BLaER1 (cell line): ENCODE data around the gene CITED4.

Source experiments
- H3K27ac ChIP-seq: shearing (Covaris generic); formaldehyde crosslinking; 2 replicates; pipeline ENCODE4 v1.8.1; 2022
- H3K27me3 ChIP-seq: shearing (Covaris generic); formaldehyde crosslinking; 2 replicates; pipeline ENCODE4 v1.8.1; 2022
- H3K36me3 ChIP-seq: shearing (Covaris generic); formaldehyde crosslinking; 2 replicates; pipeline ENCODE4 v1.8.1; 2022
- H3K4me1 ChIP-seq: shearing (Covaris generic); formaldehyde crosslinking; 2 replicates; pipeline ENCODE4 v1.8.1; 2022
- H3K4me2 ChIP-seq: shearing (Covaris generic); formaldehyde crosslinking; 2 replicates; pipeline ENCODE4 v1.8.1; 2022
- H3K4me3 ChIP-seq: shearing (Covaris generic); formaldehyde crosslinking; 2 replicates; pipeline ENCODE4 v1.8.1; 2022
- H3K9ac ChIP-seq: shearing (Covaris generic); formaldehyde crosslinking; 2 replicates; pipeline ENCODE4 v1.8.1; 2022
- H3K9me3 ChIP-seq: shearing (Covaris generic); formaldehyde crosslinking; 2 replicates; pipeline ENCODE4 v1.8.1; 2022
- H4K20me1 ChIP-seq: shearing (Covaris generic); formaldehyde crosslinking; 2 replicates; pipeline ENCODE4 v1.8.1; 2022
- Cebpa-rat ChIP-seq: shearing (Covaris generic); IDR thresholded peaks from 2 replicates; pipeline ENCODE4 v1.8.1; 2022

Gene CITED4

GRCh38 chr1:40838980-40839942 is 22.9 kb downstream of the CITED4 start:
- Histone ChIP-seq H3K4me2 (peak overlapping the region; percentile 76), H3K4me3 (no peak overlapping the region), H3K27ac (no peak overlapping the region), H3K27me3 (no peaks in the 10 kb centered on the region), H3K36me3 (0 out of 2 replicates have a peak, but pooled peaks cover 6% of the 10 kb centered on the region), H3K4me1 (peaks cover 62% of the 10 kb centered on the region), H3K9ac (no peak overlapping the region), H3K9me3 (no peaks in the 10 kb centered on the region), H4K20me1 (no peaks in the 10 kb centered on the region)
- TF ChIP-seq Cebpa-rat = no peak

GRCh38 chr1:40838045-40838979 is 23.9 kb downstream of the CITED4 start:
- Histone ChIP-seq H3K4me1 (peaks cover 52% of the 10 kb centered on the region), H4K20me1 (no peaks in the 10 kb centered on the region), H3K27me3 (no peaks in the 10 kb centered on the region), H3K27ac (no peak overlapping the region), H3K4me2 (peak overlapping the region; percentile 76), H3K36me3 (0 out of 2 replicates have a peak, but pooled peaks cover 6% of the 10 kb centered on the region), H3K9ac (no peak overlapping the region), H3K9me3 (no peaks in the 10 kb centered on the region), H3K4me3 (no peak overlapping the region)
- no peak for TF ChIP-seq Cebpa-rat

GRCh38 chr1:40837601-40838000 is 24.6 kb downstream of the CITED4 start:
- H3K9ac ChIP-seq = no peak overlapping the region
- H3K27me3 ChIP-seq = no peaks in the 10 kb centered on the region
- H4K20me1 ChIP-seq = no peaks in the 10 kb centered on the region
- H3K4me3 ChIP-seq = no peak overlapping the region
- H3K4me2 ChIP-seq = no peak overlapping the region
- 0 out of 2 replicates have a peak, but pooled peaks cover 6% of the 10 kb centered on the region for H3K36me3 ChIP-seq
- H3K27ac ChIP-seq = no peak overlapping the region
- no peak for TF ChIP-seq Cebpa-rat
- peaks cover 45% of the 10 kb centered on the region for H3K4me1 ChIP-seq
- no peaks in the 10 kb centered on the region for H3K9me3 ChIP-seq

GRCh38 chr1:40836283-40836682 is 25.9 kb downstream of the CITED4 start:
- Histone ChIP-seq H4K20me1 (no peaks in the 10 kb centered on the region), H3K4me3 (no peak overlapping the region), H3K4me1 (peaks cover 32% of the 10 kb centered on the region), H3K27me3 (no peaks in the 10 kb centered on the region), H3K9ac (no peak overlapping the region), H3K27ac (no peak overlapping the region), H3K9me3 (no peaks in the 10 kb centered on the region), H3K36me3 (0 out of 2 replicates have a peak, but pooled peaks cover 6% of the 10 kb centered on the region), H3K4me2 (no peak overlapping the region)
- TF ChIP-seq Cebpa-rat = no peak

GRCh38 chr1:40834968-40835545 is 27.1 kb downstream of the CITED4 start:
- Histone ChIP-seq H3K4me1 (peaks cover 20% of the 10 kb centered on the region), H3K9ac (no peak overlapping the region), H4K20me1 (no peaks in the 10 kb centered on the region), H3K4me2 (no peak overlapping the region), H3K4me3 (no peak overlapping the region), H3K27ac (no peak overlapping the region), H3K27me3 (no peaks in the 10 kb centered on the region), H3K9me3 (no peaks in the 10 kb centered on the region), H3K36me3 (0 out of 2 replicates have a peak, but pooled peaks cover 6% of the 10 kb centered on the region)
- TF ChIP-seq Cebpa-rat = no peak

- no peak for TF ChIP-seq Cebpa-rat
- no peak overlapping the region for H3K27ac ChIP-seq
- H3K4me1 ChIP-seq = peaks cover 9% of the 10 kb centered on the region
- H3K4me3 ChIP-seq = no peak overlapping the region
- no peaks in the 10 kb centered on the region for H3K9me3 ChIP-seq
- 0 out of 2 replicates have a peak, but pooled peaks cover 6% of the 10 kb centered on the region for H3K36me3 ChIP-seq
- no peaks in the 10 kb centered on the region for H3K27me3 ChIP-seq
- no peak overlapping the region for H3K9ac ChIP-seq
- no peak overlapping the region for H3K4me2 ChIP-seq
- no peaks in the 10 kb centered on the region for H4K20me1 ChIP-seq
Observed at GRCh38 chr1:40833979-40834378, 28.2 kb downstream of the CITED4 start.

- H3K4me1 ChIP-seq = peaks cover 15% of the 10 kb centered on the region
- H3K9me3 ChIP-seq = no peaks in the 10 kb centered on the region
- no peak overlapping the region for H3K4me2 ChIP-seq
- no peaks in the 10 kb centered on the region for H3K36me3 ChIP-seq
- H3K4me3 ChIP-seq = no peak overlapping the region
- no peaks in the 10 kb centered on the region for H4K20me1 ChIP-seq
- TF ChIP-seq Cebpa-rat = no peak
- no peak overlapping the region for H3K27ac ChIP-seq
- no peak overlapping the region for H3K9ac ChIP-seq
- no peaks in the 10 kb centered on the region for H3K27me3 ChIP-seq
Observed at GRCh38 chr1:40831001-40831732, 31.0 kb downstream of the CITED4 start.

- H3K4me3 ChIP-seq = no peak overlapping the region
- no peak overlapping the region for H3K9ac ChIP-seq
- no peak overlapping the region for H3K4me2 ChIP-seq
- no peak for TF ChIP-seq Cebpa-rat
- H3K9me3 ChIP-seq = no peaks in the 10 kb centered on the region
- H3K36me3 ChIP-seq = no peaks in the 10 kb centered on the region
- H3K27me3 ChIP-seq = no peaks in the 10 kb centered on the region
- H3K27ac ChIP-seq = no peak overlapping the region
- H3K4me1 ChIP-seq = peaks cover 22% of the 10 kb centered on the region
- no peaks in the 10 kb centered on the region for H4K20me1 ChIP-seq
Observed at GRCh38 chr1:40830419-40830943, 31.7 kb downstream of the CITED4 start.
